Naive thymus-derived CD4-positive, alpha-beta T cell (primary cell): ENCODE data around the gene TP53I11. TPM values are rescaled to one million over a fixed set of nuclear protein-coding genes. Genes with fewer than 3 reads are reported as not detected.

Experiments
- ATAC-seq: fragments of 150-1000 bp; cut with Tn5 transposase; 2 replicates; pipeline ENCODE4 v1.10.0; 2021; ENCODE audit warnings: mild to moderate bottlenecking, moderate library complexity
- CTCF ChIA-PET: fragments of 350-600 bp; sonication (Branson Sonifier 250); formaldehyde crosslinking; loops from one replicate; lab custom pipeline; 2021; ENCODE audit warnings: antibody characterized with exemption; lab: Charles Lee
- POLR2A ChIA-PET: fragments of 350-600 bp; sonication (Branson Sonifier 250); formaldehyde crosslinking; loops from one replicate; lab custom pipeline; 2021; ENCODE audit warnings: antibody characterized with exemption, inconsistent platforms; lab: Charles Lee
- DNase-seq, 9 donors: peaks; one replicate each; pipeline versions ENCODE4 v3.0.0 to v3.0.0-alpha.2; 2020 to 2022; ENCODE audit warnings: mixed read lengths in 1 of 9
- H3K27ac ChIP-seq: one replicate; pipeline ENCODE4 v1.7.0; 2013; ENCODE audit warnings: mild to moderate bottlenecking, low read depth, low read length, moderate library complexity
- H3K27me3 ChIP-seq, 2 donors: one replicate each; pipeline ENCODE4 v1.7.0; 2013; ENCODE audit warnings: low read length in 2 of 2, mild to moderate bottlenecking in 2 of 2, moderate library complexity in 2 of 2; ENCODE audit not compliant: control insufficient read depth in 2 of 2, insufficient read depth in 2 of 2
- H3K36me3 ChIP-seq, 3 experiments: 1 replicate in 2 of 3; 2 replicates in 1 of 3; pipeline ENCODE4 v1.7.0; 2013; ENCODE audit warnings: low read length in 3 of 3, mild to moderate bottlenecking in 3 of 3, moderate library complexity in 1 of 3; ENCODE audit not compliant: insufficient read depth in 3 of 3, control insufficient read depth in 2 of 3
- H3K4me1 ChIP-seq, 2 donors: one replicate each; pipeline ENCODE4 v1.7.0; 2013; ENCODE audit warnings: low read length in 2 of 2, mild to moderate bottlenecking in 2 of 2, moderate library complexity in 1 of 2; ENCODE audit not compliant: control insufficient read depth in 2 of 2, insufficient read depth in 2 of 2
- H3K4me3 ChIP-seq: 2 replicates; pipeline ENCODE4 v1.7.0; 2013; ENCODE audit warnings: mild to moderate bottlenecking, low read length
- H3K9me3 ChIP-seq, 3 experiments: 1 replicate in 2 of 3; 2 replicates in 1 of 3; pipeline ENCODE4 v1.7.0; 2013; ENCODE audit warnings: low read length in 3 of 3; ENCODE audit not compliant: control insufficient read depth in 2 of 3
- H3K27ac Mint-ChIP-seq, 9 donors: one replicate each; pipeline ENCODE4 v1.8.0; 2020 to 2022; ENCODE audit warnings: mixed read lengths in 9 of 9, mild to moderate bottlenecking in 8 of 9, moderate library complexity in 5 of 9, inconsistent platforms in 2 of 9
- H3K27me3 Mint-ChIP-seq, 5 donors: one replicate each; pipeline ENCODE4 v1.8.0; 2021 to 2022; ENCODE audit warnings: mixed read lengths in 5 of 5, mild to moderate bottlenecking in 1 of 5
- H3K36me3 Mint-ChIP-seq, 5 donors: one replicate each; pipeline ENCODE4 v1.8.0; 2020 to 2022; ENCODE audit warnings: mixed read lengths in 5 of 5, mild to moderate bottlenecking in 3 of 5, inconsistent platforms in 1 of 5
- H3K4me1 Mint-ChIP-seq, 7 donors: one replicate each; pipeline ENCODE4 v1.8.0; 2020 to 2022; ENCODE audit warnings: mixed read lengths in 7 of 7, mild to moderate bottlenecking in 3 of 7, inconsistent platforms in 1 of 7
- H3K4me3 Mint-ChIP-seq, 10 donors: one replicate each; pipeline ENCODE4 v1.8.0; 2020 to 2022; ENCODE audit warnings: mild to moderate bottlenecking in 10 of 10, mixed read lengths in 10 of 10, moderate library complexity in 6 of 10, inconsistent platforms in 2 of 10
- H3K9me3 Mint-ChIP-seq, 11 donors: one replicate each; pipeline ENCODE4 v1.8.0; 2020 to 2022; ENCODE audit warnings: mixed read lengths in 11 of 11, mild to moderate bottlenecking in 4 of 11, inconsistent platforms in 1 of 11, moderate library complexity in 1 of 11
- intact Hi-C, 2 donors: fragments of 100-400 bp; cut with micrococcal nuclease; formaldehyde crosslinking; loops; one replicate each; pipeline ENCODE4 v1.15.1; 2023
- polyA plus RNA-seq, 2 donors: library from polyadenylated mRNA; unstranded; fragments of 300-500 nt; fragmentation: Illumina TruSeq; gene quantifications; one replicate each; pipeline ENCODE4 v1.2.3, GENCODE V29; 2021
- total RNA-seq, 6 experiments: library from RNA in 5 of 6; stranded (reverse) in 5 of 6; gene quantifications; 1 replicate in 5 of 6; 2 replicates in 1 of 6; pipeline ENCODE4 v1.2.3 and lab custom pipeline; 2021 to 2026

The TP53I11 gene
- total and polyA plus RNA-seq, 7 experiments from 2014 or later, result 0.35 to 7.6 (median 1.2) TPM

DNA sequence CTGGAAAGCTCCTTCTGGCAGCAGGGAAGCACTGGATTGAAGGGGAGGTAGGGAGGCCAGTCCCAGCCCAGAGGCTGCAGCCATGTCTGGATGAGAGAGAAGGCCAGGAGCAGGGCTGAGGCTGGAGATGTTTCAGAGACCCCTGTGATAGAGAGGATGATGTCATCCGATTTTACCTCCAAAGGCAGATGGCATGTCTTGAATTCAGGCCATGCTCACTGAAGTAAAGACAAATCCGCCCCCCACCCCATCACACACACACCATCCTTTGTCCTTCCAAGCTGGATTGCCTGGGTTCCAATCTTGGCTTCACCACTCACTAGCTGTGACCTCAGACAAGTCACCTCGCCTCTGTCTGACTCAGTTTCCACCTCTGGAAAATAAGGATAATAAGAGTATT, 47.2 kb downstream of the TP53I11 start:
- Histone ChIP-seq H3K27me3 (no peaks in the 10 kb centered on the region), H3K9me3 (no peaks in the 10 kb centered on the region), H3K36me3 (peaks cover 0 to 4% (median 0%) of the 10 kb centered on the region in 3 experiments), H3K4me3 (no peak overlapping the region), H3K27ac (no peak overlapping the region), H3K4me1 (no peaks in the 10 kb centered on the region)
- intact Hi-C loops, result no loop called here
- ATAC-seq (no peak), DNase-seq (no peak)
- H3K36me3 Mint-ChIP-seq, result peaks cover 0 to 20% (median 0%) of the 10 kb centered on the region in 5 donors
- ChIA-PET POLR2A (no interaction called here), CTCF (interaction anchor here (1.2 to 2.0 kb wide), 2 partner anchors 8 to 179 kb away, joined by 3 to 8 read pairs; no protein-coding TSS in a partner anchor)
- H3K4me1 Mint-ChIP-seq, result peaks cover 0 to 7% (median 3%) of the 10 kb centered on the region in 7 donors
- H3K27ac Mint-ChIP-seq, result peak overlapping the region in 3 of 9 donors; percentile 25 to 59 (median 45)
- H3K4me3 Mint-ChIP-seq, result no peak overlapping the region
- H3K27me3 Mint-ChIP-seq, result no peaks in the 10 kb centered on the region
- no peaks in the 10 kb centered on the region for H3K9me3 Mint-ChIP-seq

DNA sequence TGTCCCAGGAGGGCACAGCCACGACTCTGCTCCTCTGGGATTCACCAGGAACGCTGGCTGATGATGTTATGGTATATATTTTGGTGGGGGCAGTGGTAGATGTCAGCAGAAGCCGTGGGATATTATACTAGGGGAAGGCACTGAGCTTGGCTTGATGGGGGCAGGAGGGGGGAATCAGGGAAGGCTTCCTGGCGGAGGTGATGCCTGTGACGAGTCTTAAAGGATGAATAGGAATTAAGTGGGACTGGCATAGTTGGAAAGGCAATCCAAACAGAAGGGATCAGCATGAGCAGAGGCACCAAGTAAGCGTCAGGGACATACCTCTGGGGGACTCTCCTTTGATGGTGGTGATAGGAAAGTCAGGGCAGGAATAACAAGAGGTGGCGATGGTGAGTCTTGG, 47.6 kb downstream of the TP53I11 start:
- intact Hi-C loops, result no loop called here
- H3K27me3 Mint-ChIP-seq, result no peaks in the 10 kb centered on the region

DNA sequence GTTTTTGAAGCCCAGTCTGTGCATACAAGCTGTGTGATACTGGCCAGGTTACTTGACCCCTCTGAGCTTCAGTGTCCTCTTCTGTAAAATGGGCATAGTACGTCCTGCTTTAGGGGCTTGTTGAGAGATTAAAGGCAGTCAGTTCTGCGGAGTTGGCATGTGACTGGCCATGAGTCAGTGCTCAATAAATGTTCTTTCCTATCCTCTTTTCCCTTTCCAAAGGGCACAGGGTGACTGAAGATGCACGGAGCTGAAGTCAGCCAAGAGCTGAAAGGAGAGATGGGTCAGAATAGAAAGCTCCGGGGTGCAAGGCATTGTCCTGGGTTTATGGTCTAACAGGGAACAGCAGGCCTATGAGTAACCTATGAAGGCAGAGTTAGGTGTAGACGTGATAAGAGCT, 48.9 kb downstream of the TP53I11 start:
- DNase-seq, result no peak

More for the DNA sequence above, 47.6 kb downstream of the TP53I11 start:
- DNase-seq, result no peak
- Mint-ChIP-seq H3K36me3 (peaks cover 0 to 20% (median 3%) of the 10 kb centered on the region in 5 donors), H3K4me1 (peaks cover 0 to 7% (median 3%) of the 10 kb centered on the region in 7 donors), H3K9me3 (peaks cover 0 to 3% (median 0%) of the 10 kb centered on the region in 11 donors), H3K4me3 (no peak overlapping the region), H3K27ac (peak overlapping the region in 2 of 9 donors; percentile 25 to 59)
- Histone ChIP-seq H3K4me3 (no peak overlapping the region), H3K27ac (no peak overlapping the region), H3K4me1 (no peaks in the 10 kb centered on the region), H3K9me3 (no peaks in the 10 kb centered on the region), H3K36me3 (peaks cover 0 to 4% (median 0%) of the 10 kb centered on the region in 3 experiments), H3K27me3 (no peaks in the 10 kb centered on the region)
- ChIA-PET POLR2A (no interaction called here), CTCF (interaction anchor here (2.0 kb wide), 1 partner anchor 9 kb away, joined by 8 read pairs; no protein-coding TSS in a partner anchor)
- ATAC-seq, result no peak

DNA sequence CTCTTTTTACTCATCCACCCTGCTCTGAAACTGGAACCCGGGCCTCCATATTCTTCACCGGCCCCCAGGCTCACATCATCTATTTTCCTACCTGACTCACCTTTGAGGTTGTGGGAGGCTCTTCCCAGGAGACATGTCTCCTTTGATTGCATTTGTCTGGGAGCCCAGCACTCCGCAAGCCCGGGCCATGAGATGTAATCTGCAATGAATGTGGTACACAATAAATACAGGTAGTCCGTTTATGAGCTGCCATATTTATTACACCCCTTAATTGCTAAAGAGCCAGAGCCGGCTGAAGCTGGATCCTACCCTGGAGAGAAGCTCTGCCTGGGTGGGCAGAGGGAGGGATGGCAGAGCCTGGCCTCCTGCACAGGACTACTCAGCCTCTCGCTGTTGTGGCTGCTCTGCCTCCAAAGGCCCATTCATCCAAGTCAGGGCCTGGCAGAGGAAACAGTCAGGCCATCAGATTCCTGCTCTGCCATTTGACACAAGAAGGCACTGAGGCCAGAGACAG, 49.5 kb downstream of the TP53I11 start:
- DNase-seq (no peak), ATAC-seq (no peak)
- Mint-ChIP-seq H3K36me3 (peaks cover 3 to 28% (median 22%) of the 10 kb centered on the region in 5 donors), H3K27ac (no peak overlapping the region), H3K27me3 (no peaks in the 10 kb centered on the region), H3K4me1 (peaks cover 0 to 8% (median 4%) of the 10 kb centered on the region in 7 donors), H3K4me3 (no peak overlapping the region), H3K9me3 (peaks cover 0 to 9% (median 0%) of the 10 kb centered on the region in 11 donors)
- no peak overlapping the region for H3K27ac ChIP-seq
- no peaks in the 10 kb centered on the region for H3K4me1 ChIP-seq
- no peak overlapping the region for H3K4me3 ChIP-seq
- H3K36me3 ChIP-seq, result peaks cover 0 to 17% (median 0%) of the 10 kb centered on the region in 3 experiments
- intact Hi-C loops, result no loop called here
- CTCF ChIA-PET, result no interaction called here
- no peaks in the 10 kb centered on the region for H3K9me3 ChIP-seq
- H3K27me3 ChIP-seq, result no peaks in the 10 kb centered on the region
- POLR2A ChIA-PET, result no interaction called here

More for the DNA sequence above, 48.9 kb downstream of the TP53I11 start:
- H3K9me3 Mint-ChIP-seq, result peaks cover 0 to 9% (median 0%) of the 10 kb centered on the region in 11 donors
- peaks cover 0 to 8% (median 4%) of the 10 kb centered on the region in 7 donors for H3K4me1 Mint-ChIP-seq
- H3K36me3 ChIP-seq, result peaks cover 0 to 16% (median 0%) of the 10 kb centered on the region in 3 experiments
- ChIA-PET POLR2A (no interaction called here), CTCF (interaction anchor here (2.0 kb wide), 1 partner anchor 10 kb away, joined by 8 read pairs; no protein-coding TSS in a partner anchor)
- intact Hi-C loops, result no loop called here
- no peak overlapping the region for H3K27ac ChIP-seq
- no peak overlapping the region for H3K4me3 ChIP-seq
- H3K27ac Mint-ChIP-seq, result peak overlapping the region in 2 of 9 donors; percentile 18 to 42
- ATAC-seq, result no peak
- H3K4me3 Mint-ChIP-seq, result no peak overlapping the region
- no peaks in the 10 kb centered on the region for H3K27me3 Mint-ChIP-seq
- H3K27me3 ChIP-seq, result no peaks in the 10 kb centered on the region
- H3K4me1 ChIP-seq, result no peaks in the 10 kb centered on the region
- peaks cover 3 to 25% (median 16%) of the 10 kb centered on the region in 5 donors for H3K36me3 Mint-ChIP-seq
- H3K9me3 ChIP-seq, result no peaks in the 10 kb centered on the region

DNA sequence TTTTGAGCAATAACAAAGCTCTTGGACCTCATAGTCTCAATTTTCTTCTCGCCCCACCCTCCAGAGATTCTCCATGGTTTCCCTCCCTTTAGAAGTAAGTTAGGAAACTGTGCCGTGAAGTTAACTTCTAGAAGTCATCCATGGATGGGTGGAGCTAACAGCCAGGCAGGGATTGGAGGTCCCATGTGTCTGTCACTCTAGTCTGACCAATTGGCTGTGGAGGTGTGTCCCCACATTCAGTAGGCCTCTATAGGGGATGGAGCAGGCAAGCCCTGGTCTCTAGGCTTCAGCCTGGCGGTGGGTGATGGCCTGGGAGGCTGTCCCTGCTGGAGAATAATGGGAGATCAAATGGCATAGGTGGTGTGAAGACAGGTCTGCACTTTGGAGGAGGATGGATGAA, 50.7 kb downstream of the TP53I11 start:
- H3K9me3 Mint-ChIP-seq, result peaks cover 0 to 9% (median 0%) of the 10 kb centered on the region in 11 donors
- Histone ChIP-seq H3K27ac (no peak overlapping the region), H3K4me3 (no peak overlapping the region), H3K4me1 (no peaks in the 10 kb centered on the region), H3K9me3 (no peaks in the 10 kb centered on the region), H3K36me3 (peaks cover 0 to 17% (median 0%) of the 10 kb centered on the region in 3 experiments), H3K27me3 (no peaks in the 10 kb centered on the region)
- ATAC-seq (peak; percentile 51), DNase-seq (peak in 4 of 9 donors; percentile 13 to 37 (median 15))
- ChIA-PET CTCF (interaction anchor here (0.5 to 2.0 kb wide), 5 partner anchors 9 to 250 kb away, joined by 3 to 5 read pairs (median 4); no protein-coding TSS in a partner anchor), POLR2A (interaction anchor here (0.7 kb wide), 1 partner anchor 411 kb away, joined by 6 read pairs; no protein-coding TSS in a partner anchor)
- peaks cover 3 to 31% (median 23%) of the 10 kb centered on the region in 5 donors for H3K36me3 Mint-ChIP-seq
- intact Hi-C loops, result no loop called here
- no peaks in the 10 kb centered on the region for H3K27me3 Mint-ChIP-seq
- peak overlapping the region in 1 of 9 donors; percentile 27 for H3K27ac Mint-ChIP-seq
- peaks cover 0 to 7% (median 2%) of the 10 kb centered on the region in 7 donors for H3K4me1 Mint-ChIP-seq
- H3K4me3 Mint-ChIP-seq, result no peak overlapping the region

DNA sequence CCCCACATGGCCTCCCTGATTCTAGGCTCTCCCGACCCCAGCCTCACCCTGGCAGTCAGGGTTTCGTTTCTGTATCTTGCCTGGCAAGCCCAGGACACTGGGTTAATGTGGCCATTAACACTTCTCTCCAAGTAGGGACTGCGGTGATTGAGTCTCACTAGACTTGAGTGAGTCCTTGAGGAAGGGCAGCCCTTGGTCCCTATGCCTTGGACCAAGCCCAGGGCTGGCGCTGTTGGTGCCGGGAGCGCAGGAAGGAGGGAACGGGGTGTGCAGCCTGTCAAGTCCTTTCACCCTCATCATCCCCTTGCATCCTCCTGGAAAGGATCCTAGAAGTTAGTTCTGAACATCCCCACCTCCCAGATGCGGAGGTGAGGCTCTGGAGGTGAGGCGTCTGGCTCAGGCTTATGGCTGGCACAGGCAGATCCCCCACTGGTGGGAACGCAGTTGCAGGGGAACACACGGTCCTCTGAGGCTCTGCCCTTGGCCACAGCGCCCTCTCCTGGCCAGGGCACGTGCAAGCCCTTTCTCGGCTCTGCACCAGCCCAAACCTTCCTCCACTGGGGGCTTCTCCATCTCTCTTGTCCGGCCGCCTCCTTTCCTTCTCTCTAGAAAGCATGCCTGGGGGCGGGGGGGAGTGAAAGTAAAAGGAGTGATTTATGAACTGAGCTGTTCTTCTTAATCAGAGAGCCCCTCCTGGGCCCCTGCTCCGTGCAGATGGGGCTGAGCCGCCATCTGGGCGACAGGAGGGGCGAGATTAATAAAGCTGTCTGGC, 56.7 kb downstream of the TP53I11 start:
- peak; percentile 16 to 65 (median 45) for DNase-seq
- Histone ChIP-seq H3K27ac (no peak overlapping the region), H3K9me3 (no peaks in the 10 kb centered on the region), H3K36me3 (peaks cover 0 to 17% (median 0%) of the 10 kb centered on the region in 3 experiments), H3K4me3 (no peak overlapping the region), H3K27me3 (no peaks in the 10 kb centered on the region), H3K4me1 (no peaks in the 10 kb centered on the region)
- peak; percentile 84 for ATAC-seq
- intact Hi-C loops, result loop anchor here (1.0 to 5.0 kb wide), 6 partner anchors 17 to 337 kb away; no protein-coding TSS in a partner anchor
- H3K36me3 Mint-ChIP-seq, result peaks cover 3 to 30% (median 17%) of the 10 kb centered on the region in 5 donors
- H3K4me1 Mint-ChIP-seq, result peaks cover 0 to 12% (median 4%) of the 10 kb centered on the region in 7 donors
- ChIA-PET CTCF (no interaction called here), POLR2A (no interaction called here)
- H3K4me3 Mint-ChIP-seq, result no peak overlapping the region
- no peaks in the 10 kb centered on the region for H3K27me3 Mint-ChIP-seq
- peak overlapping the region in 1 of 9 donors; percentile 45 for H3K27ac Mint-ChIP-seq
- peaks cover 0 to 9% (median 0%) of the 10 kb centered on the region in 11 donors for H3K9me3 Mint-ChIP-seq
